Spleen (tissue), 7 donors: ENCODE results near the gene SCUBE1.

ENCODE experiments used
- POLR2AphosphoS5 ChIP-seq, 3 donors: sonication (generic); formaldehyde crosslinking; IDR thresholded peaks; one replicate each; pipeline ENCODE4 v1.5.1; 2017; ENCODE audit warnings: antibody characterized with exemption in 3 of 3
- TF ChIP-seq, protein P1 (sequence below), 11 experiments: fragments of 200-600 bp in 7 of 11; fragments of 450-650 bp in 4 of 11; sonication (generic) in 4 of 11; IDR thresholded peaks in 8 of 11; conservative IDR thresholded peaks in 3 of 11; 1 replicate in 7 of 11; 2 replicates in 4 of 11; pipeline versions ENCODE4 v1.4.0 to v1.8.0; 2016 to 2021; ENCODE audit warnings: antibody characterized with exemption in 11 of 11, inconsistent platforms in 4 of 11, mild to moderate bottlenecking in 1 of 11
- donor health status: DM: no; HTN: no; CAD: no; lungs with moderate emphysema.
- donor health status: DM: no; HTN: no; CAD: no.
- donor health status: DM: no; HTN: no; CAD: no.

DNA sequence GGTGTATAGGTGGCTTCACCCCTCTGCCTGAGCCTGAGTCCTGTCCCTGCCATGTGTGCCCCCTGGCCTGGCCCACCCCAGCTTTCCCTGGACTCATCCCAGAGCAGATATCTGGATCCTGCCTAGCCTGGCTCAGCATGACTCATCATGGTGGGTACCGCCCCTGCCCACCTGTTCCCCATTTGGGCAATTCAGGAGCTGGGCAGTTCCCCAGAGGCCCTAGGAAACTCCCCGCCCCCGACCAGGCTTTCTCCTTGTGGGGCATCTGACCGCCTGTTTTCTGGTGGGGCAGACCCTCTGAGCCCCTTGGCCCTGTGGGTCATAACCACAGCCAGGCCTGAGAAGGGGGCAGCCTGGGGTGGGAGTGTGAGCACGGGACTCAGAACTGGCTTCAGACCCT is 187.4 kb downstream of the SCUBE1 start:
- TF ChIP-seq, protein P1, sequence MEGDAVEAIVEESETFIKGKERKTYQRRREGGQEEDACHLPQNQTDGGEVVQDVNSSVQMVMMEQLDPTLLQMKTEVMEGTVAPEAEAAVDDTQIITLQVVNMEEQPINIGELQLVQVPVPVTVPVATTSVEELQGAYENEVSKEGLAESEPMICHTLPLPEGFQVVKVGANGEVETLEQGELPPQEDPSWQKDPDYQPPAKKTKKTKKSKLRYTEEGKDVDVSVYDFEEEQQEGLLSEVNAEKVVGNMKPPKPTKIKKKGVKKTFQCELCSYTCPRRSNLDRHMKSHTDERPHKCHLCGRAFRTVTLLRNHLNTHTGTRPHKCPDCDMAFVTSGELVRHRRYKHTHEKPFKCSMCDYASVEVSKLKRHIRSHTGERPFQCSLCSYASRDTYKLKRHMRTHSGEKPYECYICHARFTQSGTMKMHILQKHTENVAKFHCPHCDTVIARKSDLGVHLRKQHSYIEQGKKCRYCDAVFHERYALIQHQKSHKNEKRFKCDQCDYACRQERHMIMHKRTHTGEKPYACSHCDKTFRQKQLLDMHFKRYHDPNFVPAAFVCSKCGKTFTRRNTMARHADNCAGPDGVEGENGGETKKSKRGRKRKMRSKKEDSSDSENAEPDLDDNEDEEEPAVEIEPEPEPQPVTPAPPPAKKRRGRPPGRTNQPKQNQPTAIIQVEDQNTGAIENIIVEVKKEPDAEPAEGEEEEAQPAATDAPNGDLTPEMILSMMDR (IDR thresholded peaks at IDR 0.05 in 8 of 11, conservative IDR thresholded peaks at IDR 0.05 in 3 of 11), result no peak
- no peak for TF ChIP-seq POLR2AphosphoS5 (IDR thresholded peaks at IDR 0.05)
